ENCODE results near the gene GJB2. TPM values are rescaled to one million over a fixed set of nuclear protein-coding genes. Genes with fewer than 3 reads are reported as not detected.

GJB2 gene
- total RNA-seq, 2 donors from 2014 or later: 0.78 to 2.3 TPM

GRCh38 chr13:20193907-20194631 lies 1.3 kb upstream of the GJB2 start:
- H3K4me1 ChIP-seq: peaks cover 41% of the 10 kb centered on the region
- WGBS, 2 donors: 12 to 21% methylated on average over 21 to 27 of the region's 27 CpGs
- H3K27me3 ChIP-seq: peaks cover 0 to 20% of the 10 kb centered on the region in 2 donors
- H3K27ac ChIP-seq: no peak overlapping the region
- DNase-seq (no peak), ATAC-seq (no peak)
- no peaks in the 10 kb centered on the region for H3K9me3 ChIP-seq
- TF ChIP-seq CTCF (IDR thresholded peaks at IDR 0.05): no peak
- H3K4me3 ChIP-seq: no peak overlapping the region
- no peaks in the 10 kb centered on the region for H3K36me3 ChIP-seq (replicated peaks in 1 of 2; ENCODE audit: insufficient read depth in 1 of 2, low read depth in 2 of 2)
- intact Hi-C loops (cut with DNase I): no loop called here

GRCh38 chr13:20193162-20193906 lies 596 bp upstream of the GJB2 start:
- TF ChIP-seq POLR2A (IDR thresholded peaks at IDR 0.05) (no peak), CTCF (IDR thresholded peaks at IDR 0.05) (no peak)
- no peak overlapping the region for H3K27ac ChIP-seq
- ATAC-seq (no peak), DNase-seq (no peak)
- no peaks in the 10 kb centered on the region for H3K9me3 ChIP-seq
- intact Hi-C loops (cut with DNase I): no loop called here
- no peaks in the 10 kb centered on the region for H3K36me3 ChIP-seq (replicated peaks in 1 of 2; ENCODE audit: insufficient read depth in 1 of 2, low read depth in 2 of 2)
- peak overlapping the region; percentile 33 to 64 for H3K4me3 ChIP-seq
- peaks cover 36% of the 10 kb centered on the region for H3K4me1 ChIP-seq
- peaks cover 0 to 20% of the 10 kb centered on the region in 2 donors for H3K27me3 ChIP-seq
- 1 to 2% methylated on average over 29 to 51 of the region's 53 CpGs for WGBS, 2 donors

GRCh38 chr13:20192158-20192835 lies 441 bp downstream of the GJB2 start:
- intact Hi-C loops (cut with DNase I): no loop called here
- no peaks in the 10 kb centered on the region for H3K36me3 ChIP-seq (replicated peaks in 1 of 2; ENCODE audit: insufficient read depth in 1 of 2, low read depth in 2 of 2)
- WGBS, 2 donors: 0 to 2% methylated on average over 15 to 72 of the region's 73 CpGs
- H3K4me1 ChIP-seq: peaks cover 32% of the 10 kb centered on the region
- H3K27ac ChIP-seq: no peak overlapping the region
- H3K27me3 ChIP-seq: peaks cover 0 to 20% of the 10 kb centered on the region in 2 donors
- TF ChIP-seq POLR2A (IDR thresholded peaks at IDR 0.05): peak in 1 of 3 donors; percentile 16
- no peak for TF ChIP-seq CTCF (IDR thresholded peaks at IDR 0.05)
- H3K4me3 ChIP-seq: peak overlapping the region; percentile 33 to 64
- DNase-seq (peak; percentile 42 to 49 (median 46)), ATAC-seq (peak; percentile 63)
- no peaks in the 10 kb centered on the region for H3K9me3 ChIP-seq

GRCh38 chr13:20191311-20192157 lies 1.2 kb downstream of the GJB2 start:
- H3K9me3 ChIP-seq: no peaks in the 10 kb centered on the region
- TF ChIP-seq POLR2A (IDR thresholded peaks at IDR 0.05): no peak
- no peak for TF ChIP-seq CTCF (IDR thresholded peaks at IDR 0.05)
- no peaks in the 10 kb centered on the region for H3K36me3 ChIP-seq (replicated peaks in 1 of 2; ENCODE audit: insufficient read depth in 1 of 2, low read depth in 2 of 2)
- H3K27me3 ChIP-seq: peaks cover 0 to 20% of the 10 kb centered on the region in 2 donors
- ATAC-seq (peak; percentile 43), DNase-seq (peak in 3 of 4 donors; percentile 29 to 48 (median 36))
- H3K27ac ChIP-seq: no peak overlapping the region
- peak overlapping the region; percentile 33 to 64 for H3K4me3 ChIP-seq
- peaks cover 28% of the 10 kb centered on the region for H3K4me1 ChIP-seq
- intact Hi-C loops (cut with DNase I): no loop called here
- WGBS, 2 donors: 20 to 28% methylated on average over 20 to 24 of the region's 24 CpGs
